Measurements from ENCODE around the gene AIG1. TPM values are rescaled to one million over a fixed set of nuclear protein-coding genes. Genes with fewer than 3 reads are reported as not detected.
A peak's percentile ranks its signal among the peaks of the same experiment; 100 is the strongest.

AIG1 gene
- polyA plus RNA-seq, 1 of the 3 experiments (the other 2 are of a cell fraction): 36.8 TPM

DNA sequence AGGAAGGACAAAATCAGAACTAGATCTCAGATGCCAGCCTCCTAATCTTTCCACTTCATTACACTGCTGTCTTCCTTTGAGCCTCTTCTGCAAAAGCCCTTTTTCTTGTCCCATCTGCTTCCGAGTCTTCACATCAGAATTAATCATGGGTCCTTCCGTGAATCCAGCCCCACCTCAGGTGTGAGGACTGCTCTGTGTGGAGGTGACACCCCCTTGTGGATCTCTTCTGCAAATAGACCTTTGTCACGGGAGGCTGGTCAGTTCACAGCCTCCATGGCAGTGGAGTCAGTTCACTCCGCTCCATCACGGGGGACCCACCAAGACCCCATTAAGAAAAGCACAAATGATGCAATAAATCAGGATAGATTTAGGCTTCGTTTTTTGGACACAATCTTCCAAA lies 218.7 kb downstream of the AIG1 start:
- TF ChIP-seq ELF1 (IDR thresholded peaks at IDR 0.05): no peak
- peak; percentile 70 for TF ChIP-seq RAD21 (IDR thresholded peaks at IDR 0.05; ENCODE audit: low read length)
- no peak for TF ChIP-seq POLR2AphosphoS5 (IDR thresholded peaks at IDR 0.05; ENCODE audit: low read depth, low read length)
- TF ChIP-seq, protein P1, sequence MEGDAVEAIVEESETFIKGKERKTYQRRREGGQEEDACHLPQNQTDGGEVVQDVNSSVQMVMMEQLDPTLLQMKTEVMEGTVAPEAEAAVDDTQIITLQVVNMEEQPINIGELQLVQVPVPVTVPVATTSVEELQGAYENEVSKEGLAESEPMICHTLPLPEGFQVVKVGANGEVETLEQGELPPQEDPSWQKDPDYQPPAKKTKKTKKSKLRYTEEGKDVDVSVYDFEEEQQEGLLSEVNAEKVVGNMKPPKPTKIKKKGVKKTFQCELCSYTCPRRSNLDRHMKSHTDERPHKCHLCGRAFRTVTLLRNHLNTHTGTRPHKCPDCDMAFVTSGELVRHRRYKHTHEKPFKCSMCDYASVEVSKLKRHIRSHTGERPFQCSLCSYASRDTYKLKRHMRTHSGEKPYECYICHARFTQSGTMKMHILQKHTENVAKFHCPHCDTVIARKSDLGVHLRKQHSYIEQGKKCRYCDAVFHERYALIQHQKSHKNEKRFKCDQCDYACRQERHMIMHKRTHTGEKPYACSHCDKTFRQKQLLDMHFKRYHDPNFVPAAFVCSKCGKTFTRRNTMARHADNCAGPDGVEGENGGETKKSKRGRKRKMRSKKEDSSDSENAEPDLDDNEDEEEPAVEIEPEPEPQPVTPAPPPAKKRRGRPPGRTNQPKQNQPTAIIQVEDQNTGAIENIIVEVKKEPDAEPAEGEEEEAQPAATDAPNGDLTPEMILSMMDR (IDR thresholded peaks at IDR 0.05): peak; percentile 42
- TF ChIP-seq SMC3 (IDR thresholded peaks at IDR 0.05; ENCODE audit: low read depth, low read length): peak; percentile 48
- no peak for TF ChIP-seq NFIC (IDR thresholded peaks at IDR 0.05; ENCODE audit: borderline replicate concordance)
- TF ChIP-seq USF1 (IDR thresholded peaks at IDR 0.05; ENCODE audit: borderline replicate concordance, low read depth): no peak
- H3F3A ChIP-seq (replicated peaks; ENCODE audit: insufficient read depth): no peaks in the 10 kb centered on the region
- no peaks in the 10 kb centered on the region for H4K20me1 ChIP-seq (ENCODE audit: insufficient read depth)
- no peaks in the 10 kb centered on the region for H3K79me2 ChIP-seq (ENCODE audit: insufficient read depth)
- no peak overlapping the region for H3K27ac ChIP-seq (ENCODE audit: low read depth in 2 of 2, low read length in 1 of 2)
- no peak overlapping the region for H3K4me2 ChIP-seq
- H3K9me2 ChIP-seq: no peaks in the 10 kb centered on the region
- ChIA-PET CTCF (interaction anchor here (0.6 to 1.7 kb wide), 10 partner anchors 14 to 805 kb away, joined by 3 to 8 read pairs (median 4); no protein-coding TSS in a partner anchor), POLR2A (no interaction called here)
- 76% methylated on average over 5 of the region's 6 CpGs for WGBS (ENCODE audit: low lambda C conversion rate)
- no peaks in the 10 kb centered on the region for H3K36me3 ChIP-seq (replicated peaks in 1 of 2; ENCODE audit: control insufficient read depth in 1 of 2, insufficient read depth in 2 of 2, low read length in 1 of 2)
- peak; percentile 27 for DNase-seq
- H3K4me3 ChIP-seq (ENCODE audit: low read depth in 2 of 2, low read length in 1 of 2): no peak overlapping the region
- no peak overlapping the region for H3K9ac ChIP-seq
- H3K9me3 ChIP-seq: no peaks in the 10 kb centered on the region
- H3K27me3 ChIP-seq (ENCODE audit: insufficient read depth): no peaks in the 10 kb centered on the region
- H2AFZ ChIP-seq (ENCODE audit: low read depth): no peak overlapping the region
- H3K4me1 ChIP-seq (ENCODE audit: control insufficient read depth in 1 of 2, insufficient read depth in 2 of 2, low read depth in 1 of 2, low read length in 1 of 2): peaks cover 0 to 4% of the 10 kb centered on the region in 2 experiments; a peak in 2 of 4 replicates

DNA sequence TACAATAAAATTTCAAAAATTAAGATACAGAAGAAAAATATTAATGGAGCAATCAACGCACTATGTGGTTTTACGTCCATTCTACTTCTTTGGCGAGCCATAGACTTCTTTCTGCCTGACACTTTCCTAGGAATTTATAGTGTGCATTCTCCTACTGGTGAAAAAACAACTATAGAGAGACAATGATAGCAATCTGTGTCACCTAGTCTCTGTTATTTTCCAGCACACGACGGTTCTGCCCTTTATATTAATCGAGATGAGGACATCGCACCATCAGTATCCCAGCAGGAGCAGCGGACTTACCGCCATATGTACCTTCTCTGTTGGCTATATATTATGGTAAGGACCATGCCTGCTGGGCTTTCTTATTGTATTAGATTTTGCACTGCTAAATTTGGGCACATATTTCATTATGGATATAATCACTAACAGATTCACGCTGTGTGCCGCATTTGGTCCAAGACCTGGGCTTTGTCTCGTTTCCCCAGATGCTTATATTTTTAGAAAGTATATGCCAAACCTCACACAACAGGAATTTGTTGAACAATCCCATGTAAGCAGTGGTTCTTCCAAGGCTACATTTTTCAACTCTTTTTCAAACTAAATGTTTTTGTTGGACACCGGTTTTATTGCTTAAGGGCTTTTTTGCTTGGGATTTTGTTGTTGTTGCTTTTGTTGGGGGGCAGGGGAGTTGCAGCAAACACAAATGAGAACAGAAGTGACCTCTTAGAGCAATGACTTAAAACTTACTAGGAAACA lies 223.4 kb downstream of the AIG1 start:
- no peaks in the 10 kb centered on the region for H4K20me1 ChIP-seq (ENCODE audit: insufficient read depth)
- no peaks in the 10 kb centered on the region for H3F3A ChIP-seq (replicated peaks; ENCODE audit: insufficient read depth)
- H3K9ac ChIP-seq: no peak overlapping the region
- no peak overlapping the region for H3K4me3 ChIP-seq (ENCODE audit: low read depth in 2 of 2, low read length in 1 of 2)
- no peaks in the 10 kb centered on the region for H3K9me2 ChIP-seq
- H3K79me2 ChIP-seq (ENCODE audit: insufficient read depth): no peaks in the 10 kb centered on the region
- H3K27ac ChIP-seq (ENCODE audit: low read depth in 2 of 2, low read length in 1 of 2): peak overlapping the region in 1 of 2 experiments; percentile 60; a peak in 1 of 4 replicates
- DNase-seq: peak; percentile 15
- POLR2A ChIA-PET: no interaction called here
- no peak overlapping the region for H3K4me2 ChIP-seq
- H3K9me3 ChIP-seq: no peaks in the 10 kb centered on the region
- H3K36me3 ChIP-seq (replicated peaks in 1 of 2; ENCODE audit: control insufficient read depth in 1 of 2, insufficient read depth in 2 of 2, low read length in 1 of 2): peaks cover 0 to 2% of the 10 kb centered on the region in 2 experiments
- H2AFZ ChIP-seq (ENCODE audit: low read depth): no peak overlapping the region
- 90% methylated on average over 13 of the region's 13 CpGs for WGBS (ENCODE audit: low lambda C conversion rate)
- CTCF ChIA-PET: no interaction called here
- H3K4me1 ChIP-seq (ENCODE audit: control insufficient read depth in 1 of 2, insufficient read depth in 2 of 2, low read depth in 1 of 2, low read length in 1 of 2): peaks cover 0 to 5% of the 10 kb centered on the region in 2 experiments; a peak in 2 of 4 replicates
- H3K27me3 ChIP-seq (ENCODE audit: insufficient read depth): no peaks in the 10 kb centered on the region
- TF ChIP-seq RXRA (IDR thresholded peaks at IDR 0.05; ENCODE audit: borderline replicate concordance, low read depth) (no peak), MXI1 (IDR thresholded peaks at IDR 0.05; ENCODE audit: low read depth, low read length) (no peak), FOSL2 (IDR thresholded peaks at IDR 0.05; ENCODE audit: borderline replicate concordance, low read depth) (no peak), RCOR1 (IDR thresholded peaks at IDR 0.05; ENCODE audit: low read length) (0 out of 2 replicates have a peak, but pooled peaks have one; percentile 5), RFX5 (IDR thresholded peaks at IDR 0.05; ENCODE audit: low read length) (no peak), YY1 (IDR thresholded peaks at IDR 0.05; ENCODE audit: low read depth) (no peak), NFIC (IDR thresholded peaks at IDR 0.05; ENCODE audit: borderline replicate concordance) (no peak), ELF1 (IDR thresholded peaks at IDR 0.05) (no peak), POLR2AphosphoS5 (IDR thresholded peaks at IDR 0.05; ENCODE audit: low read depth, low read length) (no peak), JUND (IDR thresholded peaks at IDR 0.05) (no peak), SMC3 (IDR thresholded peaks at IDR 0.05; ENCODE audit: low read depth, low read length) (no peak), TAF1 (IDR thresholded peaks at IDR 0.05; ENCODE audit: borderline replicate concordance, low read depth, low read length) (no peak), RAD21 (IDR thresholded peaks at IDR 0.05; ENCODE audit: low read length) (no peak), FOXM1 (IDR thresholded peaks at IDR 0.05; ENCODE audit: low read depth) (no peak), TEAD4 (IDR thresholded peaks at IDR 0.05; ENCODE audit: borderline replicate concordance, insufficient read depth) (no peak)
- TF ChIP-seq, protein P2, sequence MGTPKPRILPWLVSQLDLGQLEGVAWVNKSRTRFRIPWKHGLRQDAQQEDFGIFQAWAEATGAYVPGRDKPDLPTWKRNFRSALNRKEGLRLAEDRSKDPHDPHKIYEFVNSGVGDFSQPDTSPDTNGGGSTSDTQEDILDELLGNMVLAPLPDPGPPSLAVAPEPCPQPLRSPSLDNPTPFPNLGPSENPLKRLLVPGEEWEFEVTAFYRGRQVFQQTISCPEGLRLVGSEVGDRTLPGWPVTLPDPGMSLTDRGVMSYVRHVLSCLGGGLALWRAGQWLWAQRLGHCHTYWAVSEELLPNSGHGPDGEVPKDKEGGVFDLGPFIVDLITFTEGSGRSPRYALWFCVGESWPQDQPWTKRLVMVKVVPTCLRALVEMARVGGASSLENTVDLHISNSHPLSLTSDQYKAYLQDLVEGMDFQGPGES (IDR thresholded peaks at IDR 0.05; ENCODE audit: low read depth, low read length): no peak
- TF ChIP-seq, protein P1 (IDR thresholded peaks at IDR 0.05): no peak
- TF ChIP-seq, protein P3, sequence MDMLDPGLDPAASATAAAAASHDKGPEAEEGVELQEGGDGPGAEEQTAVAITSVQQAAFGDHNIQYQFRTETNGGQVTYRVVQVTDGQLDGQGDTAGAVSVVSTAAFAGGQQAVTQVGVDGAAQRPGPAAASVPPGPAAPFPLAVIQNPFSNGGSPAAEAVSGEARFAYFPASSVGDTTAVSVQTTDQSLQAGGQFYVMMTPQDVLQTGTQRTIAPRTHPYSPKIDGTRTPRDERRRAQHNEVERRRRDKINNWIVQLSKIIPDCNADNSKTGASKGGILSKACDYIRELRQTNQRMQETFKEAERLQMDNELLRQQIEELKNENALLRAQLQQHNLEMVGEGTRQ (IDR thresholded peaks at IDR 0.05; ENCODE audit: borderline replicate concordance, low read depth, low read length): no peak
